ENCODE results near the gene FIG4.
"Not testable (repeated sequence)": the region's sequence is repeated elsewhere in the genome, so short reads cannot be mapped to it uniquely, and the experiment has no call there.

FIG4 gene

GRCh38 chr6:109696355-109696754, 5.3 kb downstream of the FIG4 start:
- H3K4me3 ChIP-seq (ENCODE audit: low read length): no peak overlapping the region
- no peak for DNase-seq (ENCODE audit: low read depth, low spot score)

- no peak for DNase-seq (ENCODE audit: low read depth, low spot score)
- no peak overlapping the region for H3K4me3 ChIP-seq (ENCODE audit: low read length)
These were observed 10.1 kb downstream of the FIG4 start for GRCh38 chr6:109701221-109701620.

DNA sequence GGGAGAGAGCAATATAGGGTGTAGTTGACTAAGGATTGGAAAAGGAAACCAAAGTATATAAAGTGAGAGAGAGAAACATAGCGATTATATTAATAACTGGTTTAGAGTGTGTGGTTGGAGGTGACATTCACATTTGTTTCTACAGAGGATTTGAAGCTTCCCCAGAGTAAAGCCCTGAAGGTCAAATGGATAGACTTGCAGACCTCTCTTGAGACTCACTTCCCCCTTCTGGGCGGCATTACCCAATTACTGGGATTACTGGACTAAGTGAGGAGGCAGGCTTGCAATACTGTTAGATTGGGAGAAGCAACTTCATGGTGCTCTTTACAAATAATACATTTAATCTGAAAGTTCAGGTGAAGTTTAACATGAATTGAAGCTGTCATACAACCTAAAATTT, 10.7 kb downstream of the FIG4 start:
- no peak for DNase-seq (ENCODE audit: low read depth, low spot score)

GRCh38 chr6:109702791-109703190, 11.7 kb downstream of the FIG4 start:
- DNase-seq (ENCODE audit: low read depth, low spot score): no peak
- no peak overlapping the region for H3K4me3 ChIP-seq (ENCODE audit: low read length)

More for the DNA sequence above, 10.7 kb downstream of the FIG4 start:
- H3K4me3 ChIP-seq (ENCODE audit: low read length): no peak overlapping the region

GRCh38 chr6:109705258-109705657, 14.2 kb downstream of the FIG4 start:
- no peak overlapping the region for H3K4me3 ChIP-seq (ENCODE audit: low read length)
- peak; percentile 85 for DNase-seq (ENCODE audit: low read depth, low spot score)

- no peak overlapping the region for H3K4me3 ChIP-seq (ENCODE audit: low read length)
- DNase-seq (ENCODE audit: low read depth, low spot score): no peak
These were observed 15.4 kb downstream of the FIG4 start for GRCh38 chr6:109706513-109706912.

- DNase-seq (ENCODE audit: low read depth, low spot score); H3K4me3 ChIP-seq (ENCODE audit: low read length): not testable (repeated sequence)
These were observed 17.0 kb downstream of the FIG4 start for GRCh38 chr6:109708099-109708498.

- H3K4me3 ChIP-seq (ENCODE audit: low read length): no peak overlapping the region
- no peak for DNase-seq (ENCODE audit: low read depth, low spot score)
These were observed 22.0 kb downstream of the FIG4 start for GRCh38 chr6:109713097-109713496.

GRCh38 chr6:109714166-109714565, 23.1 kb downstream of the FIG4 start:
- no peak overlapping the region for H3K4me3 ChIP-seq (ENCODE audit: low read length)
- DNase-seq (ENCODE audit: low read depth, low spot score): no peak

DNA sequence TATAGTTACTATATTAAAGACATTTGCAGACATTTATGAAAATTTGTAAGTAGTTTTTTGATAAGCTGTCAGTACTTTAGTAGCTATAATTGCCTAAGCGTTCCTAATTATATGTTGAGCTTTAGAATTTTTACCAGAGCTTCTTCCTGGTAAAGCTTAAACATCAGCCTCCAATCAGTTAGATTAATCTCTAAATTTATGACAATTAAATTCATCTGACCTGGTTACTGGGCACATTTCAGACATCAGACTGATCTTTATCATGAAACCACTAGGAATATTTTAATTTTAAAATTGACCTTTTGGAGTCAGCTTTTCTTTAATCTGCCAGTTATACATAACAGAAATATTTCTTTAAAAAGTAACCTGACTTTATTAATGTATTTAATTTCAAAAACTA, 23.5 kb downstream of the FIG4 start:
- no peak overlapping the region for H3K4me3 ChIP-seq (ENCODE audit: low read length)
- DNase-seq (ENCODE audit: low read depth, low spot score): no peak

- DNase-seq (ENCODE audit: low read depth, low spot score): no peak
- H3K4me3 ChIP-seq (ENCODE audit: low read length): no peak overlapping the region
These were observed 24.5 kb downstream of the FIG4 start for GRCh38 chr6:109715616-109716015.

- DNase-seq (ENCODE audit: low read depth, low spot score): peak; percentile 2
- H3K4me3 ChIP-seq (ENCODE audit: low read length): no peak overlapping the region
These were observed 26.9 kb downstream of the FIG4 start for GRCh38 chr6:109717971-109718370.

DNA sequence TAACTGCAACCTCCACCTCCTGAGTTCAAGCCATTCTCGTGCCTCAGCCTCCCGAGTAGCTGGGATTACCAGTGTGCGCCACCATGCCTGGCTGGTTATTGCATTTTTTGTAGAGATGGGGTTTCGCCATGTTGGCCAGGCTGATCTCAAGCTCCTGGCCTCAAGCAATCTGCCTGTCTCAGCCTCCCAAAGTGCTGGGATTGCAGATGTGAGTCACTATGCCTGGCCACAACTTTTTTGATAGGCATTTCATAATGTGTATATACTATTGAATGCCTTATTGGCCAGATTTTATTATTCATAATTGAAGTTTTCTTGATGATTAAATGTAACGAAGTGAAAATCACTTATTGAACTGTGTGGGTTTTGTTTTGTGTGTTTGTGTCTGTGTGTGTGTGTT, 27.9 kb downstream of the FIG4 start:
- no peak overlapping the region for H3K4me3 ChIP-seq (ENCODE audit: low read length)
- no peak for DNase-seq (ENCODE audit: low read depth, low spot score)

- no peak overlapping the region for H3K4me3 ChIP-seq (ENCODE audit: low read length)
- no peak for DNase-seq (ENCODE audit: low read depth, low spot score)
These were observed 29.2 kb downstream of the FIG4 start for GRCh38 chr6:109720311-109720710.

DNA sequence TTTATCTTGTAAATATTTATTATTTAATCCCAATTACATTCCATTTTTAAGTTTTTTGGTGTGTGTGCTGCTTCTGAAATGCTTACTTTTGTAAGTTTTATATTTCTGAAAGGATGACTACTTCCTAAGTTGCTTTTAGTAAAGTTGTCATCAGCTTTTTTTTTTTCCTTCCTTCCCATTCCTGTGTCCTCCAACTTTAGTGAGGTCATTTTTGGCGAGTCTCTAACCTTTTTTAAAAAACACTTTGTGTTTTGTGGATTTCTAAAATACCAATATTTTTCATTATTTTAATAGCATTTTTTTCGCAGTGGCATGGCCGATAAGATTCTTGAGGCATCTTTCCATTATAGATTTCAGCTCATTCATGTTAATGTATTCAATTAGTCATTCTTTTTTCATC, 30.9 kb downstream of the FIG4 start:
- H3K4me3 ChIP-seq (ENCODE audit: low read length): no peak overlapping the region
- DNase-seq (ENCODE audit: low read depth, low spot score): no peak

GRCh38 chr6:109722564-109723254, 31.6 kb downstream of the FIG4 start:
- no peak overlapping the region for H3K4me3 ChIP-seq (ENCODE audit: low read length)
- no peak for DNase-seq (ENCODE audit: low read depth, low spot score)

GRCh38 chr6:109725250-109725649, 34.2 kb downstream of the FIG4 start:
- not testable (repeated sequence) for DNase-seq (ENCODE audit: low read depth, low spot score); H3K4me3 ChIP-seq (ENCODE audit: low read length)

- DNase-seq (ENCODE audit: low read depth, low spot score): no peak
- H3K4me3 ChIP-seq (ENCODE audit: low read length): no peak overlapping the region
These were observed 45.4 kb downstream of the FIG4 start for GRCh38 chr6:109736273-109737025.

DNA sequence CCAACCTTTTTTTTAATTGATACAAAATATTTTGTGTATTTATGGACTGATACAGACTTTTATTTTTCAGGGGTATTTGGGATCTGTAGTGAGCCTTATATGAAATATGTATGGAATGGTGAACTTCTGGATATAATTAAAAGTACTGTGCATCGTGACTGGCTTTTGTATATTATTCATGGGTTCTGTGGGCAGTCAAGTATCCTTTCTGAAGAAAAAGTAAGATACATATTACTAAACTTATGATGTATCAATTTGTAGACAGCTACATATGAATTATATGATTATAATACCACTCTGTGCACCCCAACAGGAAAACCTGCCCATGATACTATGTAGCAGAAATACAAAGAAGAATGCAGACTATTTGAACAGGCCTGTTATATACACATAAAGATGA, 47.2 kb downstream of the FIG4 start:
- H3K4me3 ChIP-seq (ENCODE audit: low read length): no peak overlapping the region
- no peak for DNase-seq (ENCODE audit: low read depth, low spot score)

GRCh38 chr6:109738667-109739066, 47.6 kb downstream of the FIG4 start:
- no peak overlapping the region for H3K4me3 ChIP-seq (ENCODE audit: low read length)
- no peak for DNase-seq (ENCODE audit: low read depth, low spot score)

DNA sequence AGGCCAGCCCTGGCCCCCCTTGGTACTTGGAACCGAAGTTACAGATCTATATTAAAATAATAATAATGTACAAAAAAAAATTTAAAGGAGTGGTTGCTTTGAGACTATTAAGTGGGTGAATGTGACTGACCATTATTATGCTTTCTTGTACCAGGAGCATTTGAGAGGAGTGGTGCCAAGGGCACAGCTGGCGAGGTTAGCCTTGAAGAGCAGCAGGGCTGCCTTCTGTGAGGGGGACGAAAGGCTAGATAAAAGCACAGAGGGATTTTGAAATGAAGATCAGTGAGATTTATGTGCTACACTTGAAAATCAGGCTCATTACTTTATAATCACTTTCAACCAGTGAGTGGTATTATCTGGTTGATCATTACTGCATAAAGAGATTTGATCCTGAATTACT, 48.6 kb downstream of the FIG4 start:
- no peak overlapping the region for H3K4me3 ChIP-seq (ENCODE audit: low read length)

More for the DNA sequence above, 48.6 kb downstream of the FIG4 start:
- no peak for DNase-seq (ENCODE audit: low read depth, low spot score)
